HG02571 (cell line): ENCODE data around the gene GPATCH4.

ENCODE experiments used
- ATAC-seq: cut with Tn5 transposase; IDR thresholded peaks from one replicate; pipeline ENCODE4 v1.9.1; 2021; ENCODE audit warnings: mild to moderate bottlenecking, moderate library complexity; ENCODE audit not compliant: unreplicated experiment

The GPATCH4 gene

GRCh38 chr1:156551869-156552268 is 49.4 kb downstream of the GPATCH4 start:
- ATAC-seq, result no peak

- no peak for ATAC-seq
Measured at GRCh38 chr1:156551066-156551643, 50.1 kb downstream of the GPATCH4 start.

- no peak for ATAC-seq
Measured at GRCh38 chr1:156550346-156550745, 50.9 kb downstream of the GPATCH4 start.

GRCh38 chr1:156549831-156550230 is 51.4 kb downstream of the GPATCH4 start:
- ATAC-seq, result no peak

GRCh38 chr1:156549390-156549789 is 51.9 kb downstream of the GPATCH4 start:
- ATAC-seq, result no peak

- ATAC-seq, result no peak
Measured at GRCh38 chr1:156547982-156548381, 53.3 kb downstream of the GPATCH4 start.

- ATAC-seq, result no peak
Measured at GRCh38 chr1:156547434-156547833, 53.8 kb downstream of the GPATCH4 start.

GRCh38 chr1:156546267-156546666 is 55.0 kb downstream of the GPATCH4 start:
- no peak for ATAC-seq

- ATAC-seq, result no peak
Measured at GRCh38 chr1:156544592-156545102, 56.6 kb downstream of the GPATCH4 start.
